CD14-positive monocyte (primary cell): Measurements from ENCODE around the gene C11orf98. TPM values are rescaled to one million over a fixed set of nuclear protein-coding genes. Genes with fewer than 3 reads are reported as not detected.
A peak's percentile ranks its signal among the peaks of the same experiment; 100 is the strongest.

Source experiments
- DNase-seq, 3 donors: peaks; one replicate each; pipeline ENCODE4 v3.0.0-alpha.2; 2011 to 2022
- H2AFZ ChIP-seq: 2 replicates; pipeline ENCODE4 v1.6.0; 2012; ENCODE audit warnings: mild to moderate bottlenecking, low read depth, low read length, inconsistent platforms; ENCODE audit not compliant: insufficient read depth, poor library complexity, severe bottlenecking
- H3K27ac ChIP-seq, 2 donors: 1 replicate in 1 of 2; 2 replicates in 1 of 2; pipeline ENCODE4 v1.5.1; 2012 to 2013; ENCODE audit warnings: low read length in 2 of 2, control low read depth in 1 of 2, inconsistent platforms in 1 of 2, low read depth in 1 of 2, mild to moderate bottlenecking in 1 of 2
- H3K27me3 ChIP-seq, 2 donors: one replicate each; pipeline versions ENCODE4 v1.6.0 to v1.6.1; 2011 to 2013; ENCODE audit warnings: low read length in 2 of 2; ENCODE audit not compliant: control insufficient read depth in 2 of 2, insufficient read depth in 2 of 2
- H3K36me3 ChIP-seq, 2 donors: replicated peaks in 1 of 2; 1 replicate in 1 of 2; 2 replicates in 1 of 2; pipeline versions ENCODE4 v1.5.1 to v1.6.1; 2012 to 2013; ENCODE audit warnings: low read length in 2 of 2, control low read depth in 1 of 2, inconsistent platforms in 1 of 2, mild to moderate bottlenecking in 1 of 2; ENCODE audit not compliant: insufficient read depth in 2 of 2, control insufficient read depth in 1 of 2
- H3K4me1 ChIP-seq, 2 donors: 1 replicate in 1 of 2; 2 replicates in 1 of 2; pipeline versions ENCODE4 v1.5.1 to v1.6.1; 2012 to 2013; ENCODE audit warnings: low read length in 2 of 2, control low read depth in 1 of 2, inconsistent platforms in 1 of 2, mild to moderate bottlenecking in 1 of 2, moderate library complexity in 1 of 2; ENCODE audit not compliant: insufficient read depth in 2 of 2, control insufficient read depth in 1 of 2
- H3K4me2 ChIP-seq: replicated peaks from 2 replicates; pipeline ENCODE3; 2012; ENCODE audit warnings: low read length, moderate library complexity, mild to moderate bottlenecking; ENCODE audit not compliant: poor library complexity, severe bottlenecking; ENCODE audit errors: extremely low read depth
- H3K4me3 ChIP-seq, 3 experiments: fragments of 200-600 bp in 1 of 3; sonication (generic) in 1 of 3; replicated peaks in 1 of 3; 1 replicate in 2 of 3; 2 replicates in 1 of 3; pipeline ENCODE4 v1.5.1; 2011 to 2013; ENCODE audit warnings: low read length in 3 of 3, mild to moderate bottlenecking in 3 of 3, control low read depth in 2 of 3, low read depth in 2 of 3, inconsistent platforms in 1 of 3, moderate library complexity in 1 of 3
- H3K79me2 ChIP-seq: 2 replicates; pipeline ENCODE4 v1.6.0; 2012; ENCODE audit warnings: mild to moderate bottlenecking, control low read depth, inconsistent platforms, low read length, moderate library complexity; ENCODE audit not compliant: insufficient read depth
- H3K9ac ChIP-seq: 2 replicates; pipeline ENCODE4 v1.6.0; 2017; ENCODE audit warnings: low read length, mild to moderate bottlenecking; ENCODE audit not compliant: insufficient read depth, poor library complexity, severe bottlenecking
- H3K9me3 ChIP-seq, 2 donors: replicated peaks in 1 of 2; 1 replicate in 1 of 2; 2 replicates in 1 of 2; pipeline versions ENCODE4 v1.5.1 to v1.6.1; 2012 to 2013; ENCODE audit warnings: low read length in 2 of 2, control low read depth in 1 of 2; ENCODE audit not compliant: control insufficient read depth in 1 of 2, insufficient read depth in 1 of 2
- H4K20me1 ChIP-seq: 2 replicates; pipeline ENCODE4 v1.6.0; 2012; ENCODE audit warnings: mild to moderate bottlenecking, low read length, control low read depth, moderate library complexity; ENCODE audit not compliant: insufficient read depth
- H3K27ac Mint-ChIP-seq, 7 donors: one replicate each; pipeline ENCODE4 v1.8.0; 2020; ENCODE audit warnings: mild to moderate bottlenecking in 7 of 7, mixed read lengths in 7 of 7, moderate library complexity in 6 of 7, inconsistent platforms in 2 of 7
- H3K27me3 Mint-ChIP-seq, 3 donors: one replicate each; pipeline ENCODE4 v1.8.0; 2021 to 2022; ENCODE audit warnings: low read depth in 3 of 3, mild to moderate bottlenecking in 3 of 3, mixed read lengths in 3 of 3, moderate library complexity in 3 of 3, inconsistent platforms in 1 of 3
- H3K36me3 Mint-ChIP-seq, 2 donors: one replicate each; pipeline ENCODE4 v1.8.0; 2020; ENCODE audit warnings: mixed read lengths in 2 of 2, inconsistent platforms in 1 of 2, mild to moderate bottlenecking in 1 of 2
- H3K4me1 Mint-ChIP-seq: one replicate; pipeline ENCODE4 v1.8.0; 2020; ENCODE audit warnings: mild to moderate bottlenecking, mixed read lengths
- H3K4me3 Mint-ChIP-seq, 2 donors: one replicate each; pipeline ENCODE4 v1.8.0; 2020; ENCODE audit warnings: mild to moderate bottlenecking in 2 of 2, mixed read lengths in 2 of 2, moderate library complexity in 1 of 2
- H3K9me3 Mint-ChIP-seq, 7 donors: one replicate each; pipeline ENCODE4 v1.8.0; 2020 to 2022; ENCODE audit warnings: mixed read lengths in 7 of 7, mild to moderate bottlenecking in 6 of 7, moderate library complexity in 6 of 7, inconsistent platforms in 2 of 7
- CTCF ChIP-seq: fragments of 200-600 bp; IDR thresholded peaks from one replicate; pipeline ENCODE4 v1.8.0; 2022; ENCODE audit warnings: antibody characterized with exemption, mild to moderate bottlenecking
- WGBS: methylation state at CpG from one replicate; pipeline ENCODE4 v1.1.5; 2013; ENCODE audit warnings: missing lambda C conversion rate; ENCODE audit not compliant: insufficient coverage; 5-methylcytosine and 5-hydroxymethylcytosine counted together
- intact Hi-C, 2 donors: fragments of 100-400 bp; cut with micrococcal nuclease; formaldehyde crosslinking; loops; one replicate each; pipeline versions ENCODE4 v1.15.0 to v1.15.1; 2023
- polyA plus RNA-seq, 3 donors: library from polyadenylated mRNA; depleted of rRNA in 1 of 3; unstranded in 2 of 3; stranded (reverse) in 1 of 3; fragments of 300-500 nt in 2 of 3; fragments of >200 nt in 1 of 3; fragmentation: Illumina TruSeq in 2 of 3; gene quantifications; 1 replicate in 2 of 3; 2 replicates in 1 of 3; pipeline ENCODE4 v1.2.3, GENCODE V29; 2012 to 2021

Gene C11orf98
- polyA plus RNA-seq, 3 donors: 25.9 to 78.2 (median 74.6) TPM

GRCh38 chr11:62680825-62681240, 15.8 kb upstream of the C11orf98 start:
- Mint-ChIP-seq H3K4me3 (no peak overlapping the region), H3K27ac (peak overlapping the region in 1 of 7 donors; percentile 30), H3K36me3 (peaks cover 21 to 25% of the 10 kb centered on the region in 2 donors), H3K27me3 (peaks cover 0 to 3% (median 2%) of the 10 kb centered on the region in 3 donors), H3K4me1 (peaks cover 30% of the 10 kb centered on the region), H3K9me3 (no peaks in the 10 kb centered on the region)
- WGBS: 27% methylated on average over 1 of the region's 4 CpGs
- H3K79me2 ChIP-seq: peaks cover 30% of the 10 kb centered on the region
- intact Hi-C loops: no loop called here
- peaks cover 20% of the 10 kb centered on the region for H4K20me1 ChIP-seq
- H3K4me2 ChIP-seq: no peak overlapping the region
- no peak overlapping the region for H3K4me3 ChIP-seq
- no peak overlapping the region for H3K9ac ChIP-seq
- H3K27me3 ChIP-seq: no peaks in the 10 kb centered on the region
- H3K27ac ChIP-seq: no peak overlapping the region
- no peaks in the 10 kb centered on the region for H3K9me3 ChIP-seq
- H3K36me3 ChIP-seq: peaks cover 17 to 20% of the 10 kb centered on the region in 2 donors
- peaks cover 13 to 29% of the 10 kb centered on the region in 2 donors for H3K4me1 ChIP-seq
- peak; percentile 25 to 48 (median 26) for DNase-seq
- TF ChIP-seq CTCF: peak; percentile 25
- H2AFZ ChIP-seq: peak overlapping the region; percentile 59

- Histone ChIP-seq H3K4me3 (peak within 1 kb of the TSS; percentile 77 to 98 (median 93)), H4K20me1 (peaks cover 24% of the 10 kb centered on the region), H3K4me2 (peak within 1 kb of the TSS; percentile 92), H3K27ac (peak within 1 kb of the TSS; percentile 83 to 97), H3K9me3 (no peaks in the 10 kb centered on the region), H3K27me3 (no peaks in the 10 kb centered on the region), H3K9ac (peak within 1 kb of the TSS; percentile 99), H3K36me3 (peaks cover 22 to 34% of the 10 kb centered on the region in 2 donors), H3K79me2 (peaks cover 47% of the 10 kb centered on the region), H3K4me1 (peaks cover 13 to 29% of the 10 kb centered on the region in 2 donors), H2AFZ (peak within 1 kb of the TSS; percentile 95)
- intact Hi-C loops: loop anchor here in 1 of 2 donors (2.0 kb wide), 2 partner anchors 14 to 26 kb away; partner anchors contain the start of genes C11orf98, CSKMT and INTS5
- H3K9me3 Mint-ChIP-seq: no peaks in the 10 kb centered on the region
- peak within 1 kb of the TSS; percentile 89 to 96 (median 93) for H3K27ac Mint-ChIP-seq
- TF ChIP-seq CTCF: no peak
- peak; percentile 82 to 87 (median 85) for DNase-seq
- peaks cover 0 to 3% (median 2%) of the 10 kb centered on the region in 3 donors for H3K27me3 Mint-ChIP-seq
- H3K4me1 Mint-ChIP-seq: peaks cover 33% of the 10 kb centered on the region
- WGBS: 12% methylated on average over 32 of the region's 55 CpGs
- H3K36me3 Mint-ChIP-seq: peaks cover 28 to 37% of the 10 kb centered on the region in 2 donors
- peak within 1 kb of the TSS; percentile 87 to 93 for H3K4me3 Mint-ChIP-seq
Measured at GRCh38 chr11:62678770-62679696, 14.0 kb upstream of the C11orf98 start, which contains the start of gene UBXN1. UBXN1 (minus strand) TSS chr11:62679073; CDS start chr11:62678923, 150 bp downstream.
